ENCODE data around the gene PODNL1.

DNA sequence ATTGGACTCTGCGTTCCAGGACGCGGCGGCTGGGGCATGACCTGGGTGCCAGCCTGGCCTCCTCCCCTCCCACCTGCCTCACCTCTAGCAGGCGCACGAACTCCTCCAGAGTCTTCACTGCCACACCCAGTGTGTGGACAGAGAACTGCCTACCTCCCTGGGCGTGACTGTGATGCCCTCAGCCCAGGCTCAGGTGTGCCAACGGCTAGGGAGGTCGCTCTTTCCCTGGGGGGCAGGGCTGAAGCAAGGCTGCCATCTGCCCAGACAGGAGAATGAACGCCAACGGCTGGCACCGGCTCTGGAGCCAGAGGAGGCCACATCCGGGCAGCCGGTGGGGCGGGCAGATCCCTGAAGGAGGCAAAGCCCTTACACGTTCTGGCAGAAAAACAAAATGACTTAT is 49.9 kb downstream of the PODNL1 start:
- no peak for TF ChIP-seq POLR2A (IDR thresholded peaks at IDR 0.05; ENCODE audit: low read length)
- no peak for TF ChIP-seq GATA1 (IDR thresholded peaks at IDR 0.05; ENCODE audit: low read depth, low read length)
